ENCODE results near the gene TGM3.

TGM3 gene

DNA sequence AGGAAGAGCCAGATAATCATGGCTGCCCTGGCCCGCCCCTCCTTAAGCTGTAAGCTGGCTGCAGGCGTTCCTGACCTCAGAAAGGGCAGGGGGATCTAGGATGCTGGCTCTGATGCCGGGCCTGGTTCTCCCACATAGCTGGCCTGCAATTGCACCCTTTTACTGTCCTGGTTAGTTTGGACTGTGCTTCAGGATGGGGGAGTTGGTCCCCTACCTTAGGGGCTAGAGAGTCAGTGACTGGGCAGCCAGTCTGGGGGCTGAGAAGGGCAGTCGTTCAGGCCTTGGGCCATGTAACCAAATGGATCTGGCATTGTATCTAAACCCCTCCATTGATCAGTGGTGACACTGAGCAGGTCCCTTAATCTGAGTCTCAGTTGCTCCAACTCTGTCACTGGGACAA is 40.7 kb downstream of the TGM3 start:
- no peak for DNase-seq (ENCODE audit: low read depth in 2 of 2)

DNA sequence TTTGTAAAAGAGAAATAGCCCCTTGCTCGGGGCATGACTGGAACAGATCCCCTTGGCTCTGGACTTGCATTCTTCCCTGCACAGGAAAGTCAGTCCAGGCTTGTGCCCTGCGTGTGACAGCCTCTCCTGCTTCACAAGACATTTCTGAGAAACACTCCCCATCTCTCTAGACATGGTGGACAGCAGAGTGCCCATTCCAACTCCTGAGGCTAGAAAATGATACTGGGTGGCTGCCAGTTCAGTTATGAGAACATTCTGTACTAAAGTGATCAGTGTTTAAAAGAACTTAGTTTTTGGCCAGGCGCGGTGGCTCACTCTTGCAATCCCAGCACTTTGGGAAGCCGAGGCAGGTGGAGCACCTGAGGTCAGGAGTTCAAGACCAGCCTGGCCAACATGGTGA is 41.3 kb downstream of the TGM3 start:
- no peak for DNase-seq (ENCODE audit: low read depth in 2 of 2)

DNA sequence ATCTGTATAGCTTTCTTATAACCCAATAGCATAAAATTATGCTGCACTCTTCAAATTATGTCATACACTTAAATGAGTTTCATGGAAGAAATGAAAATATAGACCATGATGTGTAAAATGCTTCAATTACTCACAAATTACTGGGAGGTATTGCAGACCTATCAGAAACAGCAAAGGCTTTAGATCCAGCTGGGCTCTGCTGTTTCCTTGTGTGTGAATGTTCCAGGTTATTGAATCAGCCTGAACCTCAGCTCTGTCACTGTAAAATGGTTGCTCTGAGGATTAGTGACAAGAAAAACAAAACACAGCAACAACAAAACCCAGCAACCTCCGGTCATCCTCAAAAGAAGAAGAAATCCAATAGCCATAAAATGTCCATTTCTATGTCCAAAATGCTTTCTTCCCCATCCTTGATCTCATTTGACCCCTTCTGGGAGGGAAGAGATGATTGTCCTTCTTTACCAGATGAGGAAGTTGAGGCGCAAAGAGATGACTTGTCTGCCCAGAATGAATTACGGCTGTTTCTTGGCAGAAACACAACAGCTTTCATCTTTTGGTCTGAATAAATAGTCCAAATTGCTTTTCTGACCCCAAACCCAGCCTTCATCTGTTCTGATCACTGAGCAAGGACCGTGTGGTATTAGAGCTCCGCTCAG is 42.7 kb downstream of the TGM3 start:
- no peak for DNase-seq (ENCODE audit: low read depth in 2 of 2)

DNA sequence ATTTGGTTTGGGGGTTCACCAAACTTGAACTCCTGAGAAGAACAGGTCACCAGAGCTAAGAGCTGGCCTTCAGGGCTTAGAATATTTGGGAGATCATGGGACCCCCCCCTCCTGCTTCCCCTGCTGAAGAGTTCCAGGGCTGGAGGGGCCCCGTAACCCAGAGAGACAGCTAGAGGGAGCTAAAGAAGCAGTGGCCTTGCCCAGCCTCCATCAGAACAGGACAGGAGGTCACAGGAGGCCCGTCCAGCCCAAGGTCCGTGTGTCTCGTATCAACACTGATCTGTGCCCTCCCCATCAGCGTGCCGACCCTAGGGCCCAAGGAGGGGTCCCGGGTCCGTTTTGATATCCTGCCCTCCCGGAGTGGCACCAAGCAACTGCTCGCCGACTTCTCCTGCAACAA is 44.3 kb downstream of the TGM3 start:
- DNase-seq (ENCODE audit: low read depth in 2 of 2), result no peak

DNA sequence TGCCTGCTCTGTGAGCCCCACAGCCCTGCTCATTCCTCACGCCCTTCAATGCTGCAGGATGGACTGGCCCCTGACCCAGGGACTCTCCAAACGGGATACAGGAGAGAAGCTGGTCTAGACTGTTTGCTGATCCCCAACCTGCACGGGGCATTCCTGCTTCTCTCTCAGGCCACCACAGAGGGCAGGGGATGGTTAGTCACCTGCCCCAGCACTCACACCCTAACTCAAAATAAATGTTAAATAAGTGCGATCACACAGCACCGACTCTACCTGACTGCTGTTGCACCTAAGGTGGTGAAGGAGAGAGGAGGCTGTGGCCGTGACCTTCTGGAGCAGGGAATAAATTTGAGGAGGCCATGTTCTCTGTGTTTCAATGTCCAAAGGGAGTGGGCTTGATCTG is 45.0 kb downstream of the TGM3 start:
- DNase-seq (ENCODE audit: low read depth in 2 of 2), result no peak

DNA sequence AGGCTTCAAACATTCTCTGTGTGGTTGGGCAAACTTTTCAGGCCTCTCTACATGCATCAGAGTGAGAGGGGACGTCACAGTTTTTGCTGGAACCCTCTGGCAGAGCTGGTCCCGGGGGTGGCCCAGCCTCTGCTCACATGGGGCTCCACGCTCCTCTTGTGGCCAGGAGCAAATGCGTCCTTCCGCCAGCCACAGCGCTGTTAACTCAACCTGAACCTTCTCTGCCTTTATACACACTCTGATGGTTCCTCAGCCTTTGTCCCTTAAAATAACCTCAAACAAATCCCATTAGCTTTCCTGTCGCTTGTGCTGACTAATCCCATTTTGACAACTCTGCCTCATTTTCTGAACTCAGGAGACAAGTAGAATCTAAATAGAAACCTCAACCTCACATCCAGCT is 45.5 kb downstream of the TGM3 start:
- DNase-seq (ENCODE audit: low read depth in 2 of 2), result no peak

DNA sequence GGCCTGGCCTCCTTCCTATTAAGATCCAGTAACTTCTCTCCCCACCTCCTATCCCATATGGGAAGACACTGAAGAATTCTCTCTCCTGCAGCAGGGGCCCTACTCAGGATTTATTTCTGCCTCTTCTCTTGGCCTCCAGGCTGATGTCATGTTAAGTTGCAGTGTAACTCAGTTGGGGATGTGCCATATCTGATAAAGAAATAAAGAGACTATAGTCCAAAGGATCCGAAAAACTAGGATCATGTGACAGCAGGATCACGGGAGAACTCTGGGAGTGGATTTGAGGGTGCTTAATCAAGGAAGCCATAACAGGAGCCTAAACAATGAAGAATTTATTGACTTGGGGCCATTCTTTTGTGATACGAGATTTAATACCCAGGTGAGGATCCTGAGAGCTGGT is 46.4 kb downstream of the TGM3 start:
- DNase-seq (ENCODE audit: low read depth in 2 of 2), result no peak

DNA sequence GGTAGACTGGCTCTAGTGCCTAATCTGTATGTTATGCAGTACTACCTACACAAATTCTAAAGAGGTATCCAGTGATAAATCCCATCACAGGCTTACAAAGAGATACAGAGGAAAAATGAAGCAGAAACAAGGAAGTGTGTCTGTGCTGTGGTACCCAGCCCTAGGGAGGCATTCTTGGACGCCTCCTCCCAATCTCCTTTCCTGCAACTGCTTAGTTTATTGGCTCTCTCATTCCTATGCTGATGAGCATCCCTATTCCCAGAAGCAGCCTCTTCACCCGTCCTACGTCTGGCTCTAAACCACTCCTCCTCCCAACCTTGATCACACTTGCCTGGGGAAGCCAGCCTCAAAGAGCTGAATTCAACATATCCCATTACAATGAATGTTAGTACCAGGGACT is 50.4 kb downstream of the TGM3 start:
- DNase-seq (ENCODE audit: low read depth in 2 of 2), result no peak

DNA sequence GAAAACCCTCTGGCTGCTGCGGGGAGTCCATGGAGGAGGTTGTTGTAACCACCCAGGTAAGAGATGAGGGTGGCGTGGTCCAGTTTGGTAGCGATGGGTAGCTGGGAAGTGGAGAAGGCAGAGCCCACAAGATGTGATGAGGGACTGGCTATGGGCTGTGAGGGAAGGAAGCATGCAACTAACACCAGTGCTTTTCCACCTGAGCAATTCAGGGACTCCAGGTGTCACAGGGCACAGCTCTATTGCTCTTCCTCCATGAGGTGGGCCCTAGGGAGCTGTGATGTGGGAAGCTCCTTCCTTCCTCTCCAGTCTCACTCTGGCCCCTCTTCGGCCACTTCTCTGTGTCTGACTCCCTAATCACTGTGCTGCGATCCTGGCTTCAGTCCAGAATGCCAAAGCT is 52.5 kb downstream of the TGM3 start:
- no peak for DNase-seq (ENCODE audit: low read depth in 2 of 2)

DNA sequence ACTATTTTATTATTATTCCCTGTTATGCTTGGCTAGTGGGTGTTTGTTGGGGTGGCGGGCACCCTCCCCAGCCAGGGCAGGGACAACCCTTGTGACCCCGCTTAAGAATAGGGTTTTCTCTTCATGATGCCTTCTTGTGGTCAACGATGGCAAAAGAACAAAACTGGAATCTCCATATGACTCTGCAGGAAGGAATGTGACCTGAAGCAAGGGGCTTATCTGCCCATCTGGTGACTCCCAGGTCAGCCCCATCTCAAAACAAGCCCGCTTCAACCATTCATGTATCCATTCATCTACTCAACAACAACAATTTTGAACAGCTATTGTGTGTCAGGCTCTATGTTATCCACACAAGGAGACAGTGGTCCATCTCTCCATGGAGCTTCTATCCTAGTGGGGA is 54.0 kb downstream of the TGM3 start:
- DNase-seq (ENCODE audit: low read depth in 2 of 2), result no peak

DNA sequence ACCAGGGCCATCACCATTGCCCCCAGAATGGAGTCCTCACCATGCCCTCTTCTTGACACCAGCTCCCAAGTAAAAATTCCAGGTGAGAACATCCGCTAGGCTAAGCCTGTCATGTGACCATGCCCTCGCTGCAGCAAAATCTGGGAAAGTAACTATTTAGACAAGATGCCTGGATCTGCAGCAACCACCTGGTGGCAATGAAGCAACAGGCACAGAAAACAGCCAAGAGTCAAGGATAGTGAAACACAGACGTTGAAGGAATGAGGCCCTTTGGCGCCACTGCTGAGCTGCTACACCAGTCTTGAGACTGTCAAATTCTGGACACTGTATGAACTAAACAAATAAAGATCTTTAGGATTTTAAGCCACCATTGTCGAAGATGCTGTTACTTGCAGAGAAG is 54.8 kb downstream of the TGM3 start:
- no peak for DNase-seq (ENCODE audit: low read depth in 2 of 2)

DNA sequence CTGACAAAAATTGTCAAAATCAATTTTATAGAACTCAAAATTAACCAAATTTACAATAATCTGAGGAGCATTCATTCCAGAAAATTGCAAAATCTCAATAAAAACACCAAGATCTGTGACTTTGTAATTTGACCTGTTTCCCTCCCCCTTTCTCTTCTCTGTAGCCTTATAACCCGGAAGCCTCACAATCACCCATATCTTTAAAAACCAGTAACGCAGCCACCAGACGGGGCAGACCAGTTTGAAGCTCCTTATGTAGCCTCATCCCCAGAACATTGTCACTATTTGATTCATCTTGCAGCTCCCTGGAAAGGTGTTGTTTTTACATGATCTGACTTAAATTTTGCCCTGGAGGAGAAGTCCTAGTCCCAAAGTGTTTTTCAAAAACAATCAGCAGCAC is 57.4 kb downstream of the TGM3 start:
- DNase-seq (ENCODE audit: low read depth in 2 of 2), result no peak

DNA sequence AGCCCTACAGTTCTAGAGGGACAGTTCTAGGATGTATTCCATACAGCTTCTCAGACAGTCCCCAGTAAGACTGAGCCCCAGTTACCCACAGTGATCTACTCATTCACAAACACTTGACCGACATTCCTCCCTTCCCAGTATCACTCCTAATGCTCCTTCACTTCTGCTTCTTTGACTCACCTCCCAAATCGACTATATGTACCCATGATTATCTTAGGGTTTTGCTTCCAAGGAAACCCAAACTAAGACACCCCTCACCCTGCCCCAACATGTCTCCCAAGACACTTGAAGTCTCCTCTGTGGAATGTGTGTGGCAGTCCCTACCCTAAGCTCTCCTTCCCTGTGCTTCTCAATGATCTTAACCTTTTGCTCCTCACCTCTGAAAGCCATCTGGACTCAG is 61.3 kb downstream of the TGM3 start:
- DNase-seq (ENCODE audit: low read depth in 2 of 2), result no peak

DNA sequence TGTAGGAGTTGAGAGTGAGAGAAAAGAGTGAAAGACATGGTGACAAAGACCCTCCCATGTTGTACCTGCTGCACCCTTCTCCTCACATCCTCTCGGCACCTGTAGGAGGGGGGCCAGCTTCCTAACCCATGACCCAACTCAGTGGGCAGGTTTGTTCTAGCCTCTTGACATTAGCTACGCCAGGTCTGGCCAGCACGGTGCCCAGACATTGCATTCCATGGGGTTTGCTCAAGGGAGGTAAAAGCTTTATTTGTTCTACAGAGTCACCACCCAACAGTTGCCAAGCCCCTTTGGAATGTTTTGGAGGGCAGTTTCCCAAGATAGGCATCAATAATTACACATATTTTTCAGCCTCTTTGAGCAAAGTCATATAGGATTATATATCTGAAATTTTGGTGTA is 62.2 kb downstream of the TGM3 start:
- DNase-seq (ENCODE audit: low read depth in 2 of 2), result no peak

DNA sequence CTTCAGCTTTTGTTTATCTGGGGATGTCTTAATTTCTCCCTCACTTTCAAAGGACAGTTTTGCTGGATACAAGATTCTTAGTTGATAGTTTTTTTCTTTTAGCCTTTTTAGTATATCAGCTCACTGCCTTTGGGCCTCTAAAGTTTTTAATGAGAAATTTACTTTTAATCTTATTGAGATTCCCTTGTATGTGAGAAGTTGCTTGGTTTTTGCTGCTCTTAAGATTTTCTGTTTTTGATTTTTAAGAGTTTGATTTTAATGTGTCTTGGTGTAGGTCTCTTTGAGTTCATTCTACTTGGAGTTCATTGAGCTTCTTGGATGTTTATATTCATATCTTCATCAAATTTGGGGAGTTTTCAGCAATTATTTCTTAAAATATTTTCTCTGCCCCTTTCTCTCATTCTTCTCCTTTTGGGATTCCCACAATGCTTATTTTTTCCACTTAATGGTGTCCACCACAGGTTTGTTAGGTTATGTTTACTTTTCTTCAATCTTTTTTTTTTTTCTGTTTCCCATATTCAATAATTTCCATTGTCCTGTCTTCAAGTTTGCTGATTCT is 65.3 kb downstream of the TGM3 start:
- DNase-seq (ENCODE audit: low read depth in 2 of 2), result no peak

DNA sequence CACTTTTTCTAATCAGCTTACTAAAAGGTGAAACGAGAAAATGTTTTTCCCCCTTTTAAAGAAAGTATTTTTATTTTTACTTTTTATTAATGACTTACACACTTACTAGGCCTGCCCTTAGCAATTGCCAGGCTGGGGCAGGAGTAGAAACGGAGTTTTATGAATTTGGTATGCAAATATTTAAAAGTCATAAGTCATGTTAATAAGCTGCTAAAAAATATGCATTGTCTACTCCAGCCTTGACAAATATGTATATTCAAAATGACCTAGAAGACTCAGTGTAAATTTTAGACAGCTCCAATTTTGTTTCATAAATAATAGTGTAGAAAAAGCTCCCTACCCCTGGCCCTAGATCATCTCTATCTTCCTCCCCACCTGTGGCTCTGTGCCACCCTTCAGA is 67.4 kb downstream of the TGM3 start:
- DNase-seq (ENCODE audit: low read depth in 2 of 2), result no peak

DNA sequence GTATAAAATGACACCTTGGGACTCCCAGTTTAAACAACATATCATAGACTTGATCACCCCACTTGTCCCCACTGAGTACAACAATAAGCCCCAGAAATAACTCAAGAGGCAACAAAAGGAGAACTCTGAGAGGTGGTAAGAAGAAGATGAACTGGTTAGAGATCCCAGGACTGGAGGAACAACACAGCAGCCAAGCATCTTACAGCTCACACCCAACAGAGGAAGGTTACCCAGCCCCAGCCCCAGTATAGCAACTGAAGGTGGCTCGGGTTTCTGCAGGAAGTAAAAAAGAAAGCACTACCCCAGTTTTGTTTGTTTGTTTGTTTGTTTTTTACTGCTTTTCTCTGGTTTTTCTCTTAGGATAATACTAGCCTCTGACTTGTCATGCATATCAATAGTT is 67.8 kb downstream of the TGM3 start:
- no peak for DNase-seq (ENCODE audit: low read depth in 2 of 2)

DNA sequence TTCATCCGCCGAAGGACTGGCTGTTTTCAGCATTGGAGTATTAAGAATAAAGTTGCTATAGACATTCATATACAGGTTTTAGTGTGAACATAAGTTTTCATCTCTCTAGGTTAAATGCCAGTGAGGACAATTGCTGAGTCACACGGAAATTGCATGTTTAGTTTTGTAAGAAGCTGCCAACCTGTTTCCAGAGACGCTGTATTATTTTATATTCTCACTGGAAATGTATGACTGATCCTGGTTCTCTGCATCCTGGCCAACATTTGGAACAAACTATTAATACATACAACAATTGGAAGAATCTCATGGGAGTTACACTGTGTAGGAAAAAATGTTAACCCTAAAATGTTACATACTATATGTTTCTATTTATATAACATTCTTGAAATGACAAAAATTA is 68.2 kb downstream of the TGM3 start:
- DNase-seq (ENCODE audit: low read depth in 2 of 2), result no peak

DNA sequence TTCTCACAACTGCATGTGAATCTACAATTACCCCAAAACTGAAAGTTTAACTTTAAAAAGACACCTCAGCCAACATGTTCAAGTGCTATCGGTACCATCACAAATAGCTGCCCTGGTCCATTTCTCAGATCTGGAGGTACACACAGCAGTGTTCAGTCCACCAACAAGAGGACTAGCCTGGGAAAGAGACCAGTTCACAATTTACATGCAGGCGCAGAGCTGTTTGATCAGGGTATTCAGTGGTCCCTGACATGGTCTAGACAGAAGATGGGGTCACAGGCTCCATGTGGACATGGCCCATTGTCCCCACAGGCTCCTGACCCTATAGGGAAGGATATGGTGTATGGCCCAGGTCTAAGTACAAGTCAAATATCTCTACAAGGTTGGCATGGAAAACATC is 69.3 kb downstream of the TGM3 start:
- no peak for DNase-seq (ENCODE audit: low read depth in 2 of 2)

DNA sequence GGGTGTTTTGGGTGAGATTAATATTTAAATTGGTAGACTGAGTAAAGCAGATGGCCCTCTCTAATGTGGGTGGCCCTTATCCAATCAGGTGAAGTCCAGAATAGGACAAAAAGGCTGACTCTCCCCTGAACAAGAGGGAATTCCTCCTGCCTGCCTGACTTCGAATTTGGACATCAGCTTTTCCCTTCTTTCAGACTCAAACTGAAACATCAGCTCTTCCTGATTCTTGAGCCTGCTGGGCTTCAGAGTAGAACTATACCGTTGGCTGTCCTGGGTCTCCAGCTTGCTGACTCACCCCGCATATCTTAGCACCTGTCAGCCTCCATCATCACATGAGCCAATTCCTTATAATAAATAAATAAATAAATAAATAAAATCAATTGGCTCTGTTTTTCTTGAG is 69.9 kb downstream of the TGM3 start:
- no peak for DNase-seq (ENCODE audit: low read depth in 2 of 2)

DNA sequence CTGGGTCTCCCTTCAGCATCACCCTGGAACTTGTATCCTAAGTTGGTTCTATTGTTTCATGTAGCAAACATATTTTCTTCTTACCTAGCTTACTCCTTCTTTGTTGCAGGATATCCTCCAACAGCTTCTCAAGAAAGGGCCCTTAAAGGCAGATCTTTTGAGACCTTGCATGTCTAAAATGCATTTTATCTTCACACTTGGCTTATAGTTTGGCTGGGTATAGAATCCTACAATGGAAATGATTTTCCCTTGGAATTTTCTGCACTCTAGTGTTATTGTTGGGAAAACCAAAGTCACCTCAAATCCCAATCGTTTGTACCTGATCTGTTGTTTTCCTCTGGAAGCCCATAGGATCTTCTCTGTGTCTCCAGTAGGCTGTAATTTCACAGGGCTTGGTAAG is 72.8 kb downstream of the TGM3 start:
- no peak for DNase-seq (ENCODE audit: low read depth in 2 of 2)

DNA sequence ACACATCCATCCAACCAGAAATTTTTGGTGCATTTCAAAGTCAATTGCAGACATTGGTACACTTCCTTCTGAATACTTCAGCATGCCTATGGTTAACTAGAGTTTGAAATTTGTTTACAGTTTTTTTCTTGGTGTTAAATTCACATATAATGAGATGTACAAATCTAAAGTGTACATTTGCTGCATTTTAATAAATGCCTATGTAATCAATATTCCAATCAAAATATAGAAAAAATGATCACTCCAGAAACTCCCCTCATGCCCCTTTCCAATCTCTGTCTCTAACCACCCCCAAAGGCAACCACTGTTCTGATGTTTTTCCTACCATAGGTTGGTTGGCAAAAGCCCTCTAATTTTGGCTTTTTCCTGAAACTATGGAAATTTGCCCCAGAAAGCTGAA is 77.3 kb downstream of the TGM3 start:
- DNase-seq (ENCODE audit: low read depth in 2 of 2), result no peak

DNA sequence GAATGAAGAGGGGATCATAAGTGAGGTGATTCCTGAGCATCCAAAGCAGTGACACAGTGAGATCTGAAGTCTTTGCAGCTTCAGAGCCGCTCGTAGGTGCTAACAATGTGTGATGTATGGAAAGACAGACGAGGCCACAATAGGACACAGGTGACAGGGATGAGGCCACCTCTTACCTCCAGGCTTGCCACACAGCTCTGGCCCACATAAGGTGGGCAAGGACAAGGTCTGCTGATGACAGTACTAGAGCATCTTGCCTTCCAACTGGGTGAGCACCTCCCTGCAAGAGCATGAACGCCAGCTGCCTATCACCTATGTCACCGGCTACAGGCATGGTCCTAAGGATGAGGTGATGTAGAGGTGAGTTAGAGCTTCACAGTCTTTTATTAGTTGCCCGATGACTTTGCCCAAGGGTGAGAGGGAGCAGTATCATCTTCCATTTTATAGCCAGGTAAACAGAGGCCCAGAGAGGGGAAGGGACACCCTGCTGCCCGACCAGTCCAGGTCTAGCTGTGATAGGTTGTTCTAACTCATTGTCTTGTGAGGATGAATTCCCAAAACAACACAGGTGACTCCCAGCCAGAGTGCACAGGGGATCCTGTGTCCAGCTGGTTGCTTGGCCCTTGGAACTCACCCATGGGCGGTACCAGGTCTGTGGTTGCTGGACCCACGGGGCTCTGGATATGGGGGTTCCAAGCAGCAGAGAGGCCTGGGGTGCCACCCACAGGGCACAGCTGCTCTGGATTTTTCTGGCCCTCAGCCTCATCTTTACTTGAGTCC is 78.7 kb downstream of the TGM3 start:
- DNase-seq (ENCODE audit: low read depth in 2 of 2), result no peak

DNA sequence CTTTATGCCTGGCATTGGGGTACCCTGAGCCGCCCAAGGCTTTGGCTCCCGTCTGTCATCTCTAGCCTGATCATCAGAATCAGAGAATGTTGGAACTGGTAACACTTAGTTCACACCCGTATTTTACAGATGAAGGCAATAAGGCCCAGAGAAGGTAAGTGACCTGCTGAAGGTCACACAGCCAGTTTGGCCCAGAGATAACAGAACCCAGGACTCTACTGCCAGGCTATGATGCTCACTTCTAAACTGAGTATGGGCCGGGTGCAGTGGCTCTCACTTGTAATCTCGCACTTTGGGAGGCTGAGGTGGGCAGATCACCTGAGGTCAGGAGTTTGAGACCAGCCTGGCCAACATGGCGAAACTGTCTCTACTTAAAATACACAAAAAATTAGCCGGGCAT is 83.1 kb downstream of the TGM3 start:
- DNase-seq (ENCODE audit: low read depth in 2 of 2), result no peak

Data from stimulated activated CD4-positive, alpha-beta T cell treated with anti-CD3 and anti-CD28 coated beads, Interleukin-4, amount 100 ng/mL, for 48 hours (primary cell).